ENCODE measurements around the gene CYTH2. TPM values are rescaled to one million over a fixed set of nuclear protein-coding genes. Genes with fewer than 3 reads are reported as not detected.

Gene CYTH2
- total RNA-seq, 1 experiment from 2014 or later: 103 TPM

- no peak overlapping the region for H3K27ac Mint-ChIP-seq
- no peak overlapping the region for H2BK20ac ChIP-seq (ENCODE audit: low read depth, low read length, poor library complexity, severe bottlenecking)
- no peak overlapping the region for H2BK5ac ChIP-seq (ENCODE audit: insufficient read length, low read length)
- H3K27me3 ChIP-seq (ENCODE audit: insufficient read depth, low read length): peaks cover 2% of the 10 kb centered on the region; the same call in 1 of the 2 replicates
- no peak overlapping the region for H2AFZ ChIP-seq (ENCODE audit: low read length)
- peaks cover 6% of the 10 kb centered on the region for H3K27me3 Mint-ChIP-seq (ENCODE audit: low read depth)
- H3K23me2 ChIP-seq (ENCODE audit: insufficient read length, low read depth, low read length, poor library complexity, severe bottlenecking): peaks cover 12% of the 10 kb centered on the region
- TF ChIP-seq, protein P1, sequence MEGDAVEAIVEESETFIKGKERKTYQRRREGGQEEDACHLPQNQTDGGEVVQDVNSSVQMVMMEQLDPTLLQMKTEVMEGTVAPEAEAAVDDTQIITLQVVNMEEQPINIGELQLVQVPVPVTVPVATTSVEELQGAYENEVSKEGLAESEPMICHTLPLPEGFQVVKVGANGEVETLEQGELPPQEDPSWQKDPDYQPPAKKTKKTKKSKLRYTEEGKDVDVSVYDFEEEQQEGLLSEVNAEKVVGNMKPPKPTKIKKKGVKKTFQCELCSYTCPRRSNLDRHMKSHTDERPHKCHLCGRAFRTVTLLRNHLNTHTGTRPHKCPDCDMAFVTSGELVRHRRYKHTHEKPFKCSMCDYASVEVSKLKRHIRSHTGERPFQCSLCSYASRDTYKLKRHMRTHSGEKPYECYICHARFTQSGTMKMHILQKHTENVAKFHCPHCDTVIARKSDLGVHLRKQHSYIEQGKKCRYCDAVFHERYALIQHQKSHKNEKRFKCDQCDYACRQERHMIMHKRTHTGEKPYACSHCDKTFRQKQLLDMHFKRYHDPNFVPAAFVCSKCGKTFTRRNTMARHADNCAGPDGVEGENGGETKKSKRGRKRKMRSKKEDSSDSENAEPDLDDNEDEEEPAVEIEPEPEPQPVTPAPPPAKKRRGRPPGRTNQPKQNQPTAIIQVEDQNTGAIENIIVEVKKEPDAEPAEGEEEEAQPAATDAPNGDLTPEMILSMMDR (conservative IDR thresholded peaks at IDR 0.05): no peak
- H2AK5ac ChIP-seq (ENCODE audit: insufficient read length, low read length): no peak overlapping the region
- H3K9ac ChIP-seq (ENCODE audit: extremely low read depth, insufficient read length, low read length): no peak overlapping the region
- H4K5ac ChIP-seq (ENCODE audit: insufficient read length, low read depth, low read length): no peak overlapping the region
- H3T11ph ChIP-seq (ENCODE audit: low read length): no peak overlapping the region
- H4K91ac ChIP-seq (ENCODE audit: insufficient read length, low read depth, low read length): no peak overlapping the region
- H3K23ac ChIP-seq (ENCODE audit: insufficient read length, low read depth, low read length): no peak overlapping the region
- no peaks in the 10 kb centered on the region for H3K9me3 ChIP-seq (ENCODE audit: control insufficient read depth, low read depth, low read length)
- H3K4me1 Mint-ChIP-seq: peaks cover 17 to 22% of the 10 kb centered on the region in 2 experiments
- H3K4me3 Mint-ChIP-seq: peak overlapping the region; percentile 46 to 89
- no peaks in the 10 kb centered on the region for H3K9me3 Mint-ChIP-seq
- H4K8ac ChIP-seq (replicated peaks; ENCODE audit: insufficient read length, low read depth, low read length): no peak overlapping the region
- DNase-seq: no peak
- H3K4me1 ChIP-seq (ENCODE audit: insufficient read depth, low read length): no peaks in the 10 kb centered on the region
- whole genome bisulfite sequencing (ENCODE audit: extremely low coverage, insufficient read length, low lambda C conversion rate): no CpG with 5 or more reads among the region's 32 CpGs
- no peak overlapping the region for H3K14ac ChIP-seq (ENCODE audit: insufficient read depth, low read length)
- H3K18ac ChIP-seq (ENCODE audit: insufficient read length, low read depth, low read length): no peak overlapping the region
- H2BK15ac ChIP-seq (ENCODE audit: low read depth, low read length): no peak overlapping the region
- H3K27ac ChIP-seq (ENCODE audit: insufficient read length, low read depth, low read length): no peak overlapping the region
- H2BK120ac ChIP-seq (ENCODE audit: low read depth, low read length, poor library complexity, severe bottlenecking): no peak overlapping the region
- H3K79me2 ChIP-seq (ENCODE audit: insufficient read depth, low read length): no peaks in the 10 kb centered on the region
- H3K4me2 ChIP-seq (ENCODE audit: insufficient read depth, insufficient read length, low read length): peak overlapping the region; percentile 70
- no peaks in the 10 kb centered on the region for H4K20me1 ChIP-seq (ENCODE audit: control insufficient read depth, insufficient read depth, insufficient read length)
- H3K4ac ChIP-seq (ENCODE audit: low read depth, low read length): no peak overlapping the region
- H2BK12ac ChIP-seq (ENCODE audit: insufficient read length, low read depth, low read length): no peak overlapping the region
- 0 out of 7 replicates have a peak, but pooled peaks cover 0 to 5% (median 0%) of the 10 kb centered on the region in 3 experiments for H3K36me3 Mint-ChIP-seq (ENCODE audit: insufficient read depth in 1 of 3, low read depth in 3 of 3)
- H3K56ac ChIP-seq (ENCODE audit: insufficient read length, low read depth, low read length): no peak overlapping the region
- H3K79me1 ChIP-seq (ENCODE audit: insufficient read depth, low read depth, low read length, poor library complexity, severe bottlenecking): no peaks in the 10 kb centered on the region
These were observed 42.2 kb downstream of the CYTH2 start for GRCh38 chr19:48511321-48511731.
